Tibial artery (tissue), 4 donors: ENCODE data around the gene HTT.

Experiments used
- DNase-seq, 2 donors: peaks; one replicate each; pipeline ENCODE4 v3.0.0-alpha.2; 2019
- H3K27ac ChIP-seq, 2 donors: fragments of 200-600 bp; sonication (generic) in 1 of 2; 1 replicate in 1 of 2; 2 replicates in 1 of 2; pipeline ENCODE4 v1.5.1; 2018 to 2019; ENCODE audit warnings: mild to moderate bottlenecking in 1 of 2
- H3K27me3 ChIP-seq, 2 donors: fragments of 200-600 bp; sonication (generic) in 1 of 2; one replicate each; pipeline versions ENCODE4 v1.5.1 to v1.6.0; 2016 to 2019
- H3K36me3 ChIP-seq, 3 donors: fragments of 200-600 bp; sonication (generic) in 2 of 3; one replicate each; pipeline ENCODE4 v1.5.1; 2016 to 2019; ENCODE audit warnings: mild to moderate bottlenecking in 2 of 3
- H3K4me1 ChIP-seq, 4 donors: fragments of 200-600 bp; sonication (generic) in 2 of 4; 1 replicate in 3 of 4; 2 replicates in 1 of 4; pipeline ENCODE4 v1.5.1; 2016 to 2019
- H3K4me3 ChIP-seq, 2 donors: fragments of 200-600 bp; sonication (generic) in 1 of 2; 1 replicate in 1 of 2; 2 replicates in 1 of 2; pipeline ENCODE4 v1.5.1; 2018 to 2019; ENCODE audit warnings: mild to moderate bottlenecking in 2 of 2
- H3K9me3 ChIP-seq, 3 donors: fragments of 200-600 bp; sonication (generic) in 1 of 3; one replicate each; pipeline ENCODE4 v1.5.1; 2016 to 2019
- intact Hi-C: fragments of 100-400 bp; cut with DNase I; formaldehyde crosslinking; loops from one replicate; pipeline ENCODE4 v1.15.0; 2023; ENCODE audit warnings: low total_unique reads
- TF ChIP-seq, protein P1 (sequence below), 2 experiments: fragments of 200-600 bp in 1 of 2; fragments of 450-650 bp in 1 of 2; IDR thresholded peaks; one replicate each; pipeline ENCODE4 v1.5.1; 2017 to 2019; ENCODE audit warnings: antibody characterized with exemption in 2 of 2, mild to moderate bottlenecking in 1 of 2, moderate library complexity in 1 of 2

HTT gene

DNA sequence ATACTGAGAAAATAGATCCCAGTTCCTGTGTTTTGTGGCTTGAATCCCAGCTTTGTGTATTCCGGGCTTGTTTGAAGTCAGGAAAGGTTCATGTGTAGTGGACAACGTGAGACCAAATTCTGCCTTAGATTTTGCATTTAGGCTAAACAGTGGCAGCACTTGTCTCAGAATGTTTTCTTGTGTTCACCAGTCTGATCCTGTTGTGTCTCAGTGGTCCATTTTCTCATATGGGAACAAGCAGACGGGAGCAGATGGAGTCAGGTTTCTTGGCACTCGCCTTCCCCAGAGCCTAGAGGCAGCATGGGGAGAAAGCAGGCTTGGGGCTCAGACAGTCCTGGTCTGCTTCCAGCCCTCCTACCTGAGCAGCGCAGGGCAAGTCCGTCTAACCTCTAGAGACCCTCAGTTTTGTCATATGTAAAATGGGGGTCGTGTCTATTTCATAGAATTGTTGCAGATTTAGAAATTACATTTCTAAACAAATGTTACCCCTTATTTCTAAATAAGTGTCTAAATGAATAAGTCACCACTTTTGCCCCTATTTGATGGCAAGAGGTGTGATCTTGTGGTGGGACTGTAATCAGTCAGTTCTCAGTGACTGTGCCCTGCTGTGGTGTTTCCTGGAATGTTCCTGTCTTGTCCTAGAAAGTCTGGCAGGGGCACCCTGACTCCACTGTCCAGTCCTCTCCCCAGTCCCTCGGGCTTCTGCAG lies 146.1 kb downstream of the HTT start:
- no peak overlapping the region for H3K4me3 ChIP-seq
- DNase-seq, result no peak
- H3K4me1 ChIP-seq, result no peaks in the 10 kb centered on the region
- intact Hi-C loops, result no loop called here
- no peaks in the 10 kb centered on the region for H3K9me3 ChIP-seq
- TF ChIP-seq, protein P1, sequence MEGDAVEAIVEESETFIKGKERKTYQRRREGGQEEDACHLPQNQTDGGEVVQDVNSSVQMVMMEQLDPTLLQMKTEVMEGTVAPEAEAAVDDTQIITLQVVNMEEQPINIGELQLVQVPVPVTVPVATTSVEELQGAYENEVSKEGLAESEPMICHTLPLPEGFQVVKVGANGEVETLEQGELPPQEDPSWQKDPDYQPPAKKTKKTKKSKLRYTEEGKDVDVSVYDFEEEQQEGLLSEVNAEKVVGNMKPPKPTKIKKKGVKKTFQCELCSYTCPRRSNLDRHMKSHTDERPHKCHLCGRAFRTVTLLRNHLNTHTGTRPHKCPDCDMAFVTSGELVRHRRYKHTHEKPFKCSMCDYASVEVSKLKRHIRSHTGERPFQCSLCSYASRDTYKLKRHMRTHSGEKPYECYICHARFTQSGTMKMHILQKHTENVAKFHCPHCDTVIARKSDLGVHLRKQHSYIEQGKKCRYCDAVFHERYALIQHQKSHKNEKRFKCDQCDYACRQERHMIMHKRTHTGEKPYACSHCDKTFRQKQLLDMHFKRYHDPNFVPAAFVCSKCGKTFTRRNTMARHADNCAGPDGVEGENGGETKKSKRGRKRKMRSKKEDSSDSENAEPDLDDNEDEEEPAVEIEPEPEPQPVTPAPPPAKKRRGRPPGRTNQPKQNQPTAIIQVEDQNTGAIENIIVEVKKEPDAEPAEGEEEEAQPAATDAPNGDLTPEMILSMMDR (IDR thresholded peaks at IDR 0.05), result no peak
- H3K36me3 ChIP-seq, result peaks cover 91 to 97% (median 95%) of the 10 kb centered on the region in 3 donors
- no peak overlapping the region for H3K27ac ChIP-seq
- H3K27me3 ChIP-seq, result no peaks in the 10 kb centered on the region

DNA sequence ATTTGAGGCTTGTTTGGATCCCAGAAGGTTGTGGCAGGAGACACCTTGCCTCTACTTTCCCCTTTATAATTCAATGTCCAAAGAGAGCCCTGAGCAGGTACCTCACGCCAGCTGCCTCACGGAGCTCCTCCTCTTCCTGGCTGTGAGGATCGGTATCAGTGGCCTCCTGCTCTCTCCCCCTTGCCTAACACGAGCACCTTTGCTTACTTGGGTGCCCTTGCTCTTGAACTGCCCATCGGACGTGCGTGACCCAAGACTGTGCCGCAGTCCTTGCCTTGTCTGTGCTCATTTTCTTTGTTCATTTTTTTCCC lies 146.7 kb downstream of the HTT start:
- Histone ChIP-seq H3K4me1 (no peaks in the 10 kb centered on the region), H3K36me3 (peaks cover 88 to 97% (median 95%) of the 10 kb centered on the region in 3 donors), H3K27me3 (no peaks in the 10 kb centered on the region), H3K4me3 (no peak overlapping the region), H3K9me3 (no peaks in the 10 kb centered on the region), H3K27ac (no peak overlapping the region)
- intact Hi-C loops, result no loop called here
- TF ChIP-seq, protein P1 (IDR thresholded peaks at IDR 0.05), result no peak
- peak in 1 of 2 donors; percentile 40 for DNase-seq

DNA sequence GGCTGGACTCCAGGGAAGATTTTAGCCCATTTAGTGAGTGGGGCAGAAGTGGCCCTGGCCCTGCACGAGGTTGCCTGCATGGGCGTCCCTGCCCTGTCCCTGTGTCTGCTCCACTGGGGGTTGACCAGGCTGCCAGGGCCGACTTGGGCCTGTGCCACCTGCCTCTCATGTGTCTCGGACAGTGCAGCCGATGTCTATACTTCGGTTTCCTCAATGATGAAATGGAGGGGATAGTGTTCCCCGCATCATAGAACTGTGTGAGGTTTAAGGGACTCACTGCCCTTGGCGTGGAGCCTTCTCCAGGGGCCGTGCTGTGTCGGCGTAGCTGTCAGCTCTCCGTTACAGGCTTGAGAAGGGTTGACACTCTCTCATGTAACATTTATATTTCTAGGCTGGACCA lies 147.5 kb downstream of the HTT start:
- Histone ChIP-seq H3K9me3 (no peaks in the 10 kb centered on the region), H3K4me3 (no peak overlapping the region), H3K4me1 (no peaks in the 10 kb centered on the region), H3K36me3 (peaks cover 85 to 99% (median 98%) of the 10 kb centered on the region in 3 donors), H3K27me3 (no peaks in the 10 kb centered on the region), H3K27ac (no peak overlapping the region)
- intact Hi-C loops, result no loop called here
- TF ChIP-seq, protein P1 (IDR thresholded peaks at IDR 0.05), result no peak
- DNase-seq, result peak in 1 of 2 donors; percentile 35

DNA sequence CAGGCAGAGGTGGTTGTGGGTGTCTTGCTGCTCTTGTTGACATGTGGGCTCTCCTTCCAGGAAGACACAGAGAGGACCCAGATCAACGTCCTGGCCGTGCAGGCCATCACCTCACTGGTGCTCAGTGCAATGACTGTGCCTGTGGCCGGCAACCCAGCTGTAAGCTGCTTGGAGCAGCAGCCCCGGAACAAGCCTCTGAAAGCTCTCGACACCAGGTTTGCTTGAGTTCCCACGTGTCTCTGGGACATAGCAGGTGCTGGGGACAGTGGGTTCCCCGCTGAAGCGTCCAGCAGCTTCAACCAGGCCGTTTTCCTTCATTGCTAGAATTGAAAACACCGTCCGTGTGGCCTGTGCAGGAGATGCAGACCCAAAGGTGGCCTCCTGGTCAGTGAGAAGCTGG lies 148.9 kb downstream of the HTT start:
- DNase-seq, result peak in 1 of 2 donors; percentile 46
- H3K4me1 ChIP-seq, result peaks cover 0 to 8% (median 3%) of the 10 kb centered on the region in 4 donors
- intact Hi-C loops, result no loop called here
- TF ChIP-seq, protein P1 (IDR thresholded peaks at IDR 0.05), result no peak
- no peak overlapping the region for H3K27ac ChIP-seq
- H3K9me3 ChIP-seq, result no peaks in the 10 kb centered on the region
- peaks cover 72 to 91% (median 86%) of the 10 kb centered on the region in 3 donors for H3K36me3 ChIP-seq
- no peak overlapping the region for H3K4me3 ChIP-seq
- no peaks in the 10 kb centered on the region for H3K27me3 ChIP-seq

DNA sequence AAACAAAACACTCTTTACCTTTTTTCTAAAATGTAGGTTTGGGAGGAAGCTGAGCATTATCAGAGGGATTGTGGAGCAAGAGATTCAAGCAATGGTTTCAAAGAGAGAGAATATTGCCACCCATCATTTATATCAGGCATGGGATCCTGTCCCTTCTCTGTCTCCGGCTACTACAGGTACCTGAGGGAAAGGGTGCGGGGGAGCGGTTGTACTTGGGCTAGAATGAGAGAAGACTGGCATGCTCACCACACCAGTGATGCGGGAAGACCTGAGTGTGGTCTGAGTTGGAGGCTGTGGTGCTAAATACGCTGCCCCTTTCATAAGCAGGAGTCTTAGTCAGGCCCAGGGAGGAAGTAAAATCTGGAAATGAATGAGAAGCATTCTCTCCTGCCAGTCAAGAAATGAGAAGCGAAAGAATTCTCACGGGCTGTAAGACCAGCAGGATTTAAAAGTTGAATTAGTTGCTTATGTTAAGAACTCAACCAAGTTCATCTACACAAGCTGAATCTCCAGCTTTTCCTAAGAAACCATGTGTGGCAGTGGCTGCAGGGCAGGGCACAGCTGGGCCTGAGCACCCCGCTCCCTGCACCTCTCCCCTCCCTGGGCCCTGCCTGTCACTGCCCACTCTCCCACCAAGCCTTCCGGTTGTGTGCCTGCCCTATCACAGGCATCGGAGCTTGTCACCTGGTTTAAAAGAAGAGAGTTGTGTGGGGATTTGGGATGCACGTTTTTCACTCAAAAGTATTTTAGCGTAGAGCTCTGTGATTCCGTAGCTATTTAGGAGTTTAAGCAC lies 149.7 kb downstream of the HTT start:
- TF ChIP-seq, protein P1 (IDR thresholded peaks at IDR 0.05), result no peak
- Histone ChIP-seq H3K4me3 (no peak overlapping the region), H3K4me1 (peaks cover 0 to 8% (median 3%) of the 10 kb centered on the region in 4 donors), H3K27me3 (no peaks in the 10 kb centered on the region), H3K9me3 (no peaks in the 10 kb centered on the region), H3K36me3 (peaks cover 74 to 91% (median 86%) of the 10 kb centered on the region in 3 donors), H3K27ac (no peak overlapping the region)
- DNase-seq, result peak in 1 of 2 donors; percentile 39
- intact Hi-C loops, result no loop called here
